MM.1S (cell line): Measurements from ENCODE around the gene MYLK4.

ENCODE experiments used
- DNase-seq: peaks from one replicate; pipeline ENCODE4 v3.0.0-alpha.2; 2015
- H2AFZ ChIP-seq: fragments of 300-600 bp; sonication (generic); 2 replicates; pipeline ENCODE4 v1.6.0; 2016; ENCODE audit warnings: antibody characterized with exemption, low read length
- H3F3A ChIP-seq: fragments of 300-600 bp; sonication (generic); 2 replicates; pipeline ENCODE4 v1.6.1; 2016; ENCODE audit warnings: mild to moderate bottlenecking, antibody characterized with exemption, low read length, moderate library complexity, mixed read lengths; ENCODE audit not compliant: insufficient read depth
- H3K27ac ChIP-seq: fragments of 300-600 bp; sonication (generic); 2 replicates; pipeline ENCODE4 v1.5.1; 2016; ENCODE audit warnings: mild to moderate bottlenecking, low read length
- H3K27me3 ChIP-seq: fragments of 300-600 bp; sonication (generic); replicated peaks from 2 replicates; pipeline ENCODE4 v1.6.0; 2016; ENCODE audit warnings: low read length; ENCODE audit not compliant: insufficient read depth
- H3K36me3 ChIP-seq: fragments of 300-600 bp; sonication (generic); replicated peaks from 2 replicates; pipeline ENCODE4 v1.6.1; 2016; ENCODE audit warnings: mild to moderate bottlenecking, low read length, mixed read lengths; ENCODE audit not compliant: insufficient read depth
- H3K4me1 ChIP-seq: fragments of 300-600 bp; sonication (generic); 2 replicates; pipeline ENCODE4 v1.6.1; 2016; ENCODE audit warnings: low read length, mixed read lengths
- H3K4me2 ChIP-seq: fragments of 300-600 bp; sonication (generic); 2 replicates; pipeline ENCODE4 v1.6.0; 2016; ENCODE audit warnings: low read depth, low read length
- H3K4me3 ChIP-seq: fragments of 300-600 bp; sonication (generic); 2 replicates; pipeline ENCODE4 v1.5.1; 2016; ENCODE audit warnings: low read length, mixed read lengths
- H3K79me2 ChIP-seq: fragments of 300-600 bp; sonication (generic); 2 replicates; pipeline ENCODE4 v1.6.1; 2016; ENCODE audit warnings: mixed run types, low read length, mixed read lengths
- H3K9ac ChIP-seq: fragments of 300-600 bp; sonication (generic); 2 replicates; pipeline ENCODE4 v1.6.1; 2016; ENCODE audit warnings: low read length, mixed read lengths
- H3K9me2 ChIP-seq: fragments of 300-600 bp; sonication (generic); replicated peaks from 2 replicates; pipeline ENCODE4 v1.6.1; 2016; ENCODE audit warnings: mild to moderate bottlenecking, low read length, mixed read lengths; ENCODE audit not compliant: insufficient read depth
- H3K9me3 ChIP-seq: fragments of 300-600 bp; sonication (generic); replicated peaks from 2 replicates; pipeline ENCODE4 v1.6.1; 2016; ENCODE audit warnings: mild to moderate bottlenecking, low read length, mixed read lengths; ENCODE audit not compliant: insufficient read depth
- H4K20me1 ChIP-seq: fragments of 300-600 bp; sonication (generic); 2 replicates; pipeline ENCODE4 v1.6.1; 2016; ENCODE audit warnings: mild to moderate bottlenecking, low read length, moderate library complexity, mixed read lengths; ENCODE audit not compliant: insufficient read depth
- CTCF ChIP-seq: fragments of 300-600 bp; sonication (generic); IDR thresholded peaks from 2 replicates; pipeline ENCODE4 v1.5.1; 2016; ENCODE audit warnings: antibody characterized with exemption, low read length, mixed read lengths
- EZH2 ChIP-seq: fragments of 300-600 bp; sonication (generic); optimal IDR thresholded peaks from 2 replicates; pipeline ENCODE3; 2017; ENCODE audit warnings: low read depth, mild to moderate bottlenecking, antibody characterized with exemption, low read length, mixed read lengths
- EZH2phosphoT487 ChIP-seq: fragments of 300-600 bp; sonication (generic); IDR thresholded peaks from 2 replicates; pipeline ENCODE4 v1.6.1; 2018; ENCODE audit warnings: antibody characterized with exemption, low read length

MYLK4 gene

GRCh38 chr6:2754393-2754792 is 3.7 kb upstream of the MYLK4 start:
- no peaks in the 10 kb centered on the region for H3K4me1 ChIP-seq
- no peaks in the 10 kb centered on the region for H3K27me3 ChIP-seq
- no peaks in the 10 kb centered on the region for H3K79me2 ChIP-seq
- H3K4me2 ChIP-seq, result no peak overlapping the region
- no peaks in the 10 kb centered on the region for H4K20me1 ChIP-seq
- H3K9me3 ChIP-seq, result no peaks in the 10 kb centered on the region
- TF ChIP-seq CTCF, result no peak
- no peak for TF ChIP-seq EZH2phosphoT487
- TF ChIP-seq EZH2, result no peak
- H2AFZ ChIP-seq, result no peak overlapping the region
- H3K9me2 ChIP-seq, result no peaks in the 10 kb centered on the region
- no peak overlapping the region for H3K4me3 ChIP-seq
- H3K9ac ChIP-seq, result no peak overlapping the region
- no peak overlapping the region for H3K27ac ChIP-seq
- no peaks in the 10 kb centered on the region for H3F3A ChIP-seq
- H3K36me3 ChIP-seq, result no peaks in the 10 kb centered on the region
- no peak for DNase-seq

DNA sequence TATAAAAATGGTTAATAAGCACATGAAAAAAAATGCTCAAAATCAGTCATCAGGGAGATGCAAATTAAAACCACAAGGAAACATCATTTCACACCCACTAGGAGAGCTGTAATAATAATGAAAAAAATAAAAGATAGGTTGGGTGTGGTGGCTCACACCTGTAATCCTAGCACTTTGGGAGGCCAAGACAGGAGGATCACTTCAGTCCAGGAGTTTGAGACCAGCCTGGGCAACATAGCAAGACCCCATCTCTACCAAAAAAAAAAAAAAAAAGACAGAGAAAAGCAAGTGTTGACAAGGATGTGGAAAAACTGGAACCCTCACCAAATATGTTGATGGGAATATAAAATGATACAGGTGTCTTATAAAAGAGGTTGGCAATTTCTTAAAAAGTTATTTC is 3.0 kb upstream of the MYLK4 start:
- TF ChIP-seq EZH2phosphoT487 (no peak), CTCF (no peak), EZH2 (no peak)
- Histone ChIP-seq H3K4me3 (no peak overlapping the region), H3F3A (no peaks in the 10 kb centered on the region)

DNA sequence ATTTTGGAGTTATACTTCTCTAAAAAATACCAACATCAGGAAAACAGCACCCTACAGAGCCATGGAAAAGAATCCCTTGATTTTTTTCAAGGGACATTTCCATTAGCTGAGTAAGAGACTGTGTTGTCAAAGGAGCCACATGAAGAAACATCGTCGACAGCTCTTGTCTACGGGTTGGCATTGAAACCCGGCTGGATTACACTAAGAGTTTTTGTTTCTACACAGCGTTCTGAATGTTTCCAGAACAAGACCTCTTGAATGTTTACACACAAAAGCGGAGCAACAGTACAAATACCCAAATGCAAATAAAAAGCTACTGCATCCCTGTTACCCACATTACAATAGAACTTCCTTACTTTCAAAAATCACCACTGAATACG is 2.4 kb upstream of the MYLK4 start:
- DNase-seq, result no peak
- H3K9ac ChIP-seq, result no peak overlapping the region
- no peaks in the 10 kb centered on the region for H3K4me1 ChIP-seq
- H2AFZ ChIP-seq, result no peak overlapping the region
- H3K4me3 ChIP-seq, result no peak overlapping the region
- TF ChIP-seq EZH2 (no peak), CTCF (no peak)
- H3K36me3 ChIP-seq, result no peaks in the 10 kb centered on the region
- no peaks in the 10 kb centered on the region for H3K9me3 ChIP-seq
- H4K20me1 ChIP-seq, result no peaks in the 10 kb centered on the region
- no peaks in the 10 kb centered on the region for H3F3A ChIP-seq
- no peaks in the 10 kb centered on the region for H3K79me2 ChIP-seq
- no peak overlapping the region for H3K27ac ChIP-seq
- no peaks in the 10 kb centered on the region for H3K27me3 ChIP-seq
- no peak overlapping the region for H3K4me2 ChIP-seq
- no peaks in the 10 kb centered on the region for H3K9me2 ChIP-seq

More for the DNA sequence above, 3.0 kb upstream of the MYLK4 start:
- Histone ChIP-seq H3K27me3 (no peaks in the 10 kb centered on the region), H3K9me3 (no peaks in the 10 kb centered on the region), H3K9ac (no peak overlapping the region), H3K4me2 (no peak overlapping the region), H2AFZ (no peak overlapping the region), H3K4me1 (no peaks in the 10 kb centered on the region), H3K79me2 (no peaks in the 10 kb centered on the region), H4K20me1 (no peaks in the 10 kb centered on the region), H3K9me2 (no peaks in the 10 kb centered on the region), H3K27ac (no peak overlapping the region), H3K36me3 (no peaks in the 10 kb centered on the region)
- DNase-seq, result no peak
